PC-3 (cell line): ENCODE measurements around the gene RGS2. TPM values are rescaled to one million over a fixed set of nuclear protein-coding genes. Genes with fewer than 3 reads are reported as not detected.

ENCODE experiments used
- ATAC-seq: fragments of 200-7000 bp; cut with Tn5 transposase; 2 replicates; pipeline ENCODE4 v1.9.1; 2020; ENCODE audit warnings: mild to moderate bottlenecking, moderate library complexity
- BruUV-seq: library from RNA; stranded (reverse); fragments of 400-500 nt; replicated peaks from 2 replicates; lab custom pipeline; 2021; lab: Mats Ljungman, UMichigan
- CTCF ChIA-PET: fragments of 300-600 bp; sonication (Branson Sonifier 250); formaldehyde crosslinking; loops from one replicate; lab custom pipeline; 2022; ENCODE audit warnings: antibody characterized with exemption; lab: Charles Lee
- POLR2A ChIA-PET: fragments of 300-600 bp; sonication (Branson Sonifier 250); formaldehyde crosslinking; loops from one replicate; lab custom pipeline; 2022; ENCODE audit warnings: antibody characterized with exemption; ENCODE audit not compliant: unreplicated experiment; lab: Charles Lee
- DNase-seq: peaks from one replicate; pipeline ENCODE4 v3.0.0-alpha.2; 2015
- H2AFZ ChIP-seq: fragments of 300-600 bp; sonication (generic); 2 replicates; pipeline ENCODE4 v1.6.0; 2016; ENCODE audit warnings: antibody characterized with exemption, low read length
- H3F3A ChIP-seq: fragments of 300-600 bp; sonication (generic); one replicate; pipeline ENCODE4 v1.6.0; 2017; ENCODE audit warnings: antibody characterized with exemption, low read length, control low read depth, mild to moderate bottlenecking; ENCODE audit not compliant: unreplicated experiment
- H3K27ac ChIP-seq: fragments of 300-600 bp; sonication (generic); 2 replicates; pipeline ENCODE4 v1.5.1; 2016; ENCODE audit warnings: mild to moderate bottlenecking, low read length
- H3K27me3 ChIP-seq: fragments of 300-600 bp; sonication (generic); 2 replicates; pipeline ENCODE4 v1.6.1; 2016; ENCODE audit warnings: low read length, mixed read lengths
- H3K36me3 ChIP-seq: fragments of 300-600 bp; sonication (generic); 2 replicates; pipeline ENCODE4 v1.6.1; 2016; ENCODE audit warnings: low read depth, mixed run types, low read length, mixed read lengths
- H3K4me1 ChIP-seq: fragments of 300-600 bp; sonication (generic); 2 replicates; pipeline ENCODE4 v1.5.1; 2016; ENCODE audit warnings: low read length; ENCODE audit not compliant: insufficient read depth
- H3K4me2 ChIP-seq: fragments of 300-600 bp; sonication (generic); 2 replicates; pipeline ENCODE4 v1.6.0; 2016; ENCODE audit warnings: low read length
- H3K4me3 ChIP-seq: fragments of 300-600 bp; sonication (generic); 2 replicates; pipeline ENCODE4 v1.5.1; 2016; ENCODE audit warnings: mild to moderate bottlenecking, low read length, mixed read lengths
- H3K79me2 ChIP-seq: fragments of 300-600 bp; sonication (generic); 2 replicates; pipeline ENCODE4 v1.6.1; 2017; ENCODE audit warnings: low read length, mixed read lengths
- H3K9ac ChIP-seq: fragments of 300-600 bp; sonication (generic); 2 replicates; pipeline ENCODE4 v1.6.0; 2016; ENCODE audit warnings: mild to moderate bottlenecking, low read length
- H3K9me2 ChIP-seq: fragments of 300-600 bp; sonication (generic); replicated peaks from 2 replicates; pipeline ENCODE4 v1.6.1; 2016; ENCODE audit warnings: mixed run types, low read length, mixed read lengths
- H3K9me3 ChIP-seq: fragments of 300-600 bp; sonication (generic); 2 replicates; pipeline ENCODE4 v1.6.1; 2016; ENCODE audit warnings: low read length, mixed read lengths
- H4K20me1 ChIP-seq: fragments of 300-600 bp; sonication (generic); 2 replicates; pipeline ENCODE4 v1.6.1; 2016; ENCODE audit warnings: low read length, mixed read lengths
- CTCF ChIP-seq: fragments of 300-600 bp; sonication (generic); conservative IDR thresholded peaks from 2 replicates; pipeline ENCODE4 v1.5.1; 2017; ENCODE audit warnings: antibody characterized with exemption, low read depth, mild to moderate bottlenecking, low read length
- EZH2 ChIP-seq: fragments of 300-600 bp; sonication (generic); IDR thresholded peaks from one replicate; pipeline ENCODE4 v1.6.1; 2017; ENCODE audit warnings: antibody characterized with exemption, mild to moderate bottlenecking, low read length; ENCODE audit not compliant: unreplicated experiment
- EZH2phosphoT487 ChIP-seq: fragments of 300-600 bp; sonication (generic); IDR thresholded peaks from 2 replicates; pipeline ENCODE4 v1.6.1; 2018; ENCODE audit warnings: mild to moderate bottlenecking, antibody characterized with exemption, low read length, borderline replicate concordance
- intact Hi-C: fragments of 100-400 bp; cut with micrococcal nuclease; formaldehyde crosslinking; loops from 2 replicates; pipeline ENCODE4 v1.9.0; 2023
- total RNA-seq: library from RNA; depleted of rRNA; stranded (reverse); fragments of >200 nt; gene quantifications from 2 replicates; pipeline ENCODE4 v1.2.3, GENCODE V29; 2014

Gene RGS2
- total RNA-seq, 1 experiment from 2014 or later, result 163 TPM

- H3K27me3 ChIP-seq, result no peaks in the 10 kb centered on the region
- H3K9me2 ChIP-seq, result no peaks in the 10 kb centered on the region
- H3K9me3 ChIP-seq, result no peaks in the 10 kb centered on the region
- ChIA-PET POLR2A (no interaction called here), CTCF (no interaction called here)
- H3K4me1 ChIP-seq, result peaks cover 4% of the 10 kb centered on the region; the same call in 1 of the 2 replicates
- H3K9ac ChIP-seq, result no peak overlapping the region
- ATAC-seq (no peak), DNase-seq (no peak)
- TF ChIP-seq EZH2phosphoT487 (no peak), CTCF (no peak), EZH2 (no peak)
- no peaks in the 10 kb centered on the region for H3K36me3 ChIP-seq
- BruUV-seq, result TSS peak; percentile 98
- no peak overlapping the region for H3K4me2 ChIP-seq
- no peaks in the 10 kb centered on the region for H4K20me1 ChIP-seq
- H3K27ac ChIP-seq, result no peak overlapping the region
- H2AFZ ChIP-seq, result no peak overlapping the region
- intact Hi-C loops, result no loop called here
- H3K79me2 ChIP-seq, result no peaks in the 10 kb centered on the region
- H3F3A ChIP-seq, result no peaks in the 10 kb centered on the region
- no peak overlapping the region for H3K4me3 ChIP-seq
Observed at GRCh38 chr1:192849011-192849410, 40.2 kb downstream of the RGS2 start.

- DNase-seq (peak; percentile 13), ATAC-seq (peak; percentile 74)
- no peak overlapping the region for H3K4me2 ChIP-seq
- ChIA-PET CTCF (no interaction called here), POLR2A (no interaction called here)
- H4K20me1 ChIP-seq, result no peaks in the 10 kb centered on the region
- H3K27me3 ChIP-seq, result no peaks in the 10 kb centered on the region
- intact Hi-C loops, result no loop called here
- no peak for TF ChIP-seq EZH2phosphoT487
- no peak for TF ChIP-seq EZH2
- TF ChIP-seq CTCF, result no peak
- no TSS peak for BruUV-seq
- H3F3A ChIP-seq, result no peaks in the 10 kb centered on the region
- peaks cover 4% of the 10 kb centered on the region; the same call in 1 of the 2 replicates for H3K4me1 ChIP-seq
- H2AFZ ChIP-seq, result no peak overlapping the region
- no peak overlapping the region for H3K9ac ChIP-seq
- no peaks in the 10 kb centered on the region for H3K79me2 ChIP-seq
- H3K9me2 ChIP-seq, result no peaks in the 10 kb centered on the region
- no peaks in the 10 kb centered on the region for H3K36me3 ChIP-seq
- H3K9me3 ChIP-seq, result no peaks in the 10 kb centered on the region
- no peak overlapping the region for H3K27ac ChIP-seq
- no peak overlapping the region for H3K4me3 ChIP-seq
Observed at GRCh38 chr1:192849442-192849841, 40.6 kb downstream of the RGS2 start.

GRCh38 chr1:192852001-192852947 is 43.4 kb downstream of the RGS2 start:
- no peak for ATAC-seq
- Histone ChIP-seq H3K79me2 (no peaks in the 10 kb centered on the region), H3K27me3 (no peaks in the 10 kb centered on the region), H3K9ac (no peak overlapping the region), H3K9me3 (no peaks in the 10 kb centered on the region), H3K4me2 (no peak overlapping the region), H2AFZ (no peak overlapping the region), H3K9me2 (no peaks in the 10 kb centered on the region), H4K20me1 (no peaks in the 10 kb centered on the region), H3K4me3 (no peak overlapping the region), H3K27ac (no peak overlapping the region), H3K36me3 (no peaks in the 10 kb centered on the region), H3K4me1 (peaks cover 4% of the 10 kb centered on the region; the same call in 1 of the 2 replicates), H3F3A (no peaks in the 10 kb centered on the region)
- POLR2A ChIA-PET, result no interaction called here
- no TSS peak for BruUV-seq
- TF ChIP-seq CTCF (no peak), EZH2 (no peak), EZH2phosphoT487 (no peak)
- intact Hi-C loops, result no loop called here
- CTCF ChIA-PET, result no interaction called here
- no peak for DNase-seq
